PC-9 (cell line): ENCODE data around the gene LRRC58. TPM values are rescaled to one million over a fixed set of nuclear protein-coding genes. Genes with fewer than 3 reads are reported as not detected.
A peak's percentile ranks its signal among the peaks of the same experiment; 100 is the strongest.

Source experiments
- Bru-seq: library from RNA; stranded (reverse); fragments of 400-500 nt; gene quantifications from one replicate; lab custom pipeline; 2021; lab: Mats Ljungman, UMichigan
- BruChase-seq, 2 experiments: library from RNA; stranded (reverse); fragments of 400-500 nt; gene quantifications; one replicate each; lab custom pipeline; 2021; lab: Mats Ljungman, UMichigan
- BruUV-seq: library from RNA; stranded (reverse); fragments of 400-500 nt; replicated peaks from 2 replicates; lab custom pipeline; 2021; lab: Mats Ljungman, UMichigan
- CTCF ChIA-PET: fragments of 300-600 bp; sonication (Branson Sonifier 250); formaldehyde crosslinking; loops from one replicate; lab custom pipeline; 2022; ENCODE audit warnings: antibody characterized with exemption; lab: Charles Lee
- POLR2A ChIA-PET: fragments of 300-600 bp; sonication (Branson Sonifier 250); formaldehyde crosslinking; loops from one replicate; lab custom pipeline; 2022; ENCODE audit warnings: antibody characterized with exemption; ENCODE audit not compliant: unreplicated experiment; lab: Charles Lee
- DNase-seq, 2 experiments: peaks; one replicate each; pipeline versions ENCODE4 v3.0.0 to v3.0.0-alpha.2; 2015 to 2022; ENCODE audit warnings: mixed read lengths in 1 of 2
- H2AFZ ChIP-seq: fragments of 200-600 bp; sonication (generic); 2 replicates; pipeline ENCODE4 v1.8.1; 2017; ENCODE audit warnings: antibody characterized with exemption
- H3F3A ChIP-seq: fragments of 200-600 bp; sonication (generic); 2 replicates; pipeline ENCODE4 v1.8.1; 2017; ENCODE audit warnings: antibody characterized with exemption, mild to moderate bottlenecking, low read depth; ENCODE audit not compliant: insufficient read depth
- H3K27ac ChIP-seq: fragments of 200-600 bp; sonication (generic); 2 replicates; pipeline ENCODE4 v1.6.1; 2016; ENCODE audit warnings: mixed run types
- H3K27me3 ChIP-seq: fragments of 200-600 bp; sonication (generic); 2 replicates; pipeline ENCODE4 v1.6.1; 2016; ENCODE audit warnings: low read depth, mixed run types; ENCODE audit not compliant: insufficient read depth
- H3K36me3 ChIP-seq: fragments of 200-600 bp; sonication (generic); 2 replicates; pipeline ENCODE4 v1.6.1; 2016; ENCODE audit warnings: low read depth, mixed run types
- H3K4me1 ChIP-seq: fragments of 200-600 bp; sonication (generic); replicated peaks from 2 replicates; pipeline ENCODE4 v1.6.1; 2016; ENCODE audit warnings: mixed run types; ENCODE audit not compliant: insufficient read depth
- H3K4me2 ChIP-seq: fragments of 200-600 bp; sonication (generic); 2 replicates; pipeline ENCODE4 v1.6.1; 2017; ENCODE audit warnings: mixed run types
- H3K4me3 ChIP-seq: fragments of 200-600 bp; sonication (generic); 2 replicates; pipeline ENCODE4 v1.6.1; 2016; ENCODE audit warnings: mixed run types
- H3K79me2 ChIP-seq: fragments of 200-600 bp; sonication (generic); 2 replicates; pipeline ENCODE4 v1.6.1; 2017; ENCODE audit warnings: low read depth, mixed run types
- H3K9me2 ChIP-seq: fragments of 200-600 bp; sonication (generic); 2 replicates; pipeline ENCODE4 v1.8.1; 2017; ENCODE audit warnings: mild to moderate bottlenecking; ENCODE audit not compliant: insufficient read depth
- H3K9me3 ChIP-seq: fragments of 200-600 bp; sonication (generic); 2 replicates; pipeline ENCODE4 v1.8.1; 2016; ENCODE audit warnings: low read depth; ENCODE audit not compliant: insufficient read depth
- H4K20me1 ChIP-seq: fragments of 200-600 bp; sonication (generic); 2 replicates; pipeline ENCODE4 v1.8.1; 2017; ENCODE audit not compliant: insufficient read depth
- CTCF ChIP-seq: fragments of 200-600 bp; sonication (generic); conservative IDR thresholded peaks from 2 replicates; pipeline ENCODE4 v1.6.1; 2017; ENCODE audit warnings: mixed run types, antibody characterized with exemption, mild to moderate bottlenecking, moderate library complexity
- EZH2 ChIP-seq: fragments of 200-600 bp; sonication (generic); IDR thresholded peaks from 2 replicates; pipeline ENCODE4 v1.8.0; 2017; ENCODE audit warnings: antibody characterized with exemption, low read depth
- intact Hi-C: fragments of 100-400 bp; cut with micrococcal nuclease; formaldehyde crosslinking; loops from one replicate; pipeline ENCODE4 v1.10.0; 2022; ENCODE audit not compliant: unreplicated experiment
- long read RNA-seq: library from polyadenylated mRNA; stranded (forward); transcript quantifications from one replicate; pipeline ENCODE4 v2.0.0, GENCODE V29; 2022
- total RNA-seq: library from RNA; stranded (reverse); gene quantifications from 2 replicates; pipeline ENCODE4 v1.2.3, GENCODE V29; 2021

The LRRC58 gene
- total RNA-seq (22.2 and 28.9 TPM in 2 replicates), Bru-seq, nascent RNA (percentile 95 among the genes with signal in this experiment), BruChase-seq, experiment 1, labeled RNA remaining after a 2-hour chase (percentile 95 among the genes with signal in this experiment), BruChase-seq, experiment 2, labeled RNA remaining after a 6-hour chase (percentile 97 among the genes with signal in this experiment)
- long read RNA-seq, full-length matches to known transcripts, result 6 of 13 reads
- long read RNA-seq, partial matches to known transcripts, result 0 of 13 reads
- long read RNA-seq, other reads (novel, unspliced or antisense), result 7 of 13 reads

GRCh38 chr3:120348991-120349854 is at the start of gene LRRC58:
LRRC58 (minus strand) TSS chr3:120349354; CDS start chr3:120349243, 111 bp downstream.
- Histone ChIP-seq H3F3A (peaks cover 9% of the 10 kb centered on the region), H3K4me1 (peaks cover 25% of the 10 kb centered on the region), H3K27me3 (no peaks in the 10 kb centered on the region), H3K36me3 (no peaks in the 10 kb centered on the region; the same call in 1 of the 2 replicates), H3K4me3 (peak within 1 kb of the TSS; percentile 82), H2AFZ (peak within 1 kb of the TSS; percentile 95), H4K20me1 (peaks cover 2% of the 10 kb centered on the region), H3K27ac (peak within 1 kb of the TSS; percentile 60), H3K9me3 (no peaks in the 10 kb centered on the region), H3K9me2 (no peaks in the 10 kb centered on the region), H3K79me2 (peaks cover 50% of the 10 kb centered on the region), H3K4me2 (peak within 1 kb of the TSS; percentile 93)
- POLR2A ChIA-PET, result interaction anchor here (0.5 to 0.7 kb wide), 7 partner anchors 100 to 1091 kb away, joined by 3 to 9 read pairs (median 7); partner anchors contain the start of gene TMEM39A
- DNase-seq, result peak; percentile 77 to 95
- BruUV-seq, result TSS peak; percentile 92
- CTCF ChIA-PET, result interaction anchor here (0.7 to 1.5 kb wide), 3 partner anchors 191 to 210 kb away, joined by 4 to 6 read pairs (median 4); no protein-coding TSS in a partner anchor
- TF ChIP-seq CTCF (no peak; the same call in 1 of the 2 replicates), EZH2 (no peak)
- intact Hi-C loops, result loop anchor here (1.0 kb wide), 2 partner anchors 210 to 255 kb away; partner anchors contain the start of gene GSK3B

GRCh38 chr3:120396469-120396868 is 47.3 kb upstream of the LRRC58 start:
- H3K9me3 ChIP-seq, result no peaks in the 10 kb centered on the region
- CTCF ChIA-PET, result no interaction called here
- no peak for DNase-seq
- POLR2A ChIA-PET, result interaction anchor here (0.6 kb wide), 1 partner anchor 148 kb away, joined by 3 read pairs; no protein-coding TSS in a partner anchor
- no peak overlapping the region for H3K27ac ChIP-seq
- H3K9me2 ChIP-seq, result no peaks in the 10 kb centered on the region
- H2AFZ ChIP-seq, result no peak overlapping the region
- intact Hi-C loops, result no loop called here
- H3K4me2 ChIP-seq, result no peak overlapping the region
- H3K4me1 ChIP-seq, result 0 out of 2 replicates have a peak, but pooled peaks cover 4% of the 10 kb centered on the region
- peaks cover 16% of the 10 kb centered on the region for H3K36me3 ChIP-seq
- H3K27me3 ChIP-seq, result no peaks in the 10 kb centered on the region
- H3F3A ChIP-seq, result no peaks in the 10 kb centered on the region
- TF ChIP-seq CTCF (no peak), EZH2 (no peak)
- no peak overlapping the region for H3K4me3 ChIP-seq
- BruUV-seq, result TSS peak; percentile 21
- H3K79me2 ChIP-seq, result no peaks in the 10 kb centered on the region
- no peaks in the 10 kb centered on the region for H4K20me1 ChIP-seq

- POLR2A ChIA-PET, result no interaction called here
- DNase-seq, result no peak
- Histone ChIP-seq H3F3A (no peaks in the 10 kb centered on the region), H3K27me3 (no peaks in the 10 kb centered on the region), H2AFZ (no peak overlapping the region), H3K79me2 (no peaks in the 10 kb centered on the region), H3K9me2 (no peaks in the 10 kb centered on the region), H3K4me1 (0 out of 2 replicates have a peak, but pooled peaks cover 4% of the 10 kb centered on the region), H4K20me1 (no peaks in the 10 kb centered on the region), H3K9me3 (no peaks in the 10 kb centered on the region), H3K27ac (no peak overlapping the region), H3K36me3 (peaks cover 16% of the 10 kb centered on the region), H3K4me3 (no peak overlapping the region), H3K4me2 (no peak overlapping the region)
- no TSS peak for BruUV-seq
- no peak for TF ChIP-seq CTCF
- no peak for TF ChIP-seq EZH2
- CTCF ChIA-PET, result no interaction called here
- intact Hi-C loops, result no loop called here
Observed at GRCh38 chr3:120394347-120394746, 45.2 kb upstream of the LRRC58 start.
